ENCODE measurements around the gene MOSMO. TPM values are rescaled to one million over a fixed set of nuclear protein-coding genes. Genes with fewer than 3 reads are reported as not detected.

MOSMO gene
- polyA plus RNA-seq, 3 donors = 0.95 to 9.1 (median 2.5) TPM

DNA sequence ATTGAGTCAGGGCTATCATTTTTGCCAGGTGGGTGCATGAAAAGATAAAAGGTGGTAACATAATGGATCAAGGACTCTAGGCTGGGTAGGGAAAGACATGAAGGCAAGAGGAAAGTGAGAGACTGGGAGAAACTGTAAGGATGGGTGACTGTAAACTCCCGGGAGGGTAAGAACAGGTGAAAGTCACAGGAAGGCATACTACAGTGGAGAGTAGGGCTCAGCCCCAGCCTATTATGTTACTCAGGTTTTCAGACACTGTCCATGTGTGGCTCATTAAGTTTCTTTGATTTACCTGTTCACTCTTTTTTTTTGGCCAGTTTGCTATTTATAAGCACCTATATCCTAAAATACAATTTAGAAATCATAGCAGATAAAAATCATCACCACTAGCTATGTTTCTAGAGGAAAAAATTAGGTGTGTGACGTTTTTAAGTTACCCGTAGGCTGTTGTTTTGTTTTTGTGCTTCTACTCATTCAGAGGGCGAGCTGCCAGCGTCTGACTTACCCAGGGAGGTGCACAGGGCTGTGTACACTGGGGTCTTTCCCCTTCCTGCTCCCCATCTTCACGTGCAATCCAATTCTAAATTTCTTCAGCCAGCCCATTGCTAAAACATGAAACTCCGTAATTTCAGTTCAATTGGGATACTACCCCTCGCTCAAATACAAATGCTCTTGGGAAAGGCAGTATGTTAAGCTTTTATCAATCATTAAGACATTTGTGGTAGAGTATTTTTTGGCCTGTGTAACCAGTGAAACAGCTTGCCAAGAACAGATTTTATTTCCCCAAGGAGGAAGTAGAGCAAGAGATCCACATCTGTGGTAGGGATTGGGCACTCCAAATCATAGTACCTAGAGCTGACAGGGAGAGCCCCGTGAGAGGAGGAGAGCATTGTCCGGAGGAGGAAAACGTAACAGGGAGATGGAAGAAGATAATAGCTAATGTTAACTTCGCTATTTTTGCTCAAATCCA is 62.7 kb downstream of the MOSMO start:
- intact Hi-C loops (cut with micrococcal nuclease) = no loop called here
- H3K4me3 Mint-ChIP-seq = no peak overlapping the region
- H3K4me1 Mint-ChIP-seq = no peaks in the 10 kb centered on the region
- peaks cover 16 to 27% of the 10 kb centered on the region in 2 donors for H3K36me3 Mint-ChIP-seq
- H3K27ac ChIP-seq (ENCODE audit: low read depth in 1 of 2, low read length in 2 of 2) = no peak overlapping the region
- WGBS (ENCODE audit: insufficient coverage) = 86% methylated on average over 4 of the region's 12 CpGs
- H3K27me3 ChIP-seq (ENCODE audit: control insufficient read depth in 2 of 2, insufficient read depth in 2 of 2, low read length in 2 of 2) = no peaks in the 10 kb centered on the region
- H3K4me2 ChIP-seq (replicated peaks; ENCODE audit: extremely low read depth, low read length, poor library complexity, severe bottlenecking) = no peak overlapping the region
- no peak for DNase-seq
- no peaks in the 10 kb centered on the region for H3K4me1 ChIP-seq (ENCODE audit: control insufficient read depth in 1 of 2, insufficient read depth in 2 of 2, low read length in 2 of 2)
- no peak overlapping the region for H2AFZ ChIP-seq (ENCODE audit: insufficient read depth, low read depth, low read length, poor library complexity, severe bottlenecking)
- H3K9ac ChIP-seq (ENCODE audit: insufficient read depth, low read length, poor library complexity, severe bottlenecking) = no peak overlapping the region
- TF ChIP-seq, protein P1, sequence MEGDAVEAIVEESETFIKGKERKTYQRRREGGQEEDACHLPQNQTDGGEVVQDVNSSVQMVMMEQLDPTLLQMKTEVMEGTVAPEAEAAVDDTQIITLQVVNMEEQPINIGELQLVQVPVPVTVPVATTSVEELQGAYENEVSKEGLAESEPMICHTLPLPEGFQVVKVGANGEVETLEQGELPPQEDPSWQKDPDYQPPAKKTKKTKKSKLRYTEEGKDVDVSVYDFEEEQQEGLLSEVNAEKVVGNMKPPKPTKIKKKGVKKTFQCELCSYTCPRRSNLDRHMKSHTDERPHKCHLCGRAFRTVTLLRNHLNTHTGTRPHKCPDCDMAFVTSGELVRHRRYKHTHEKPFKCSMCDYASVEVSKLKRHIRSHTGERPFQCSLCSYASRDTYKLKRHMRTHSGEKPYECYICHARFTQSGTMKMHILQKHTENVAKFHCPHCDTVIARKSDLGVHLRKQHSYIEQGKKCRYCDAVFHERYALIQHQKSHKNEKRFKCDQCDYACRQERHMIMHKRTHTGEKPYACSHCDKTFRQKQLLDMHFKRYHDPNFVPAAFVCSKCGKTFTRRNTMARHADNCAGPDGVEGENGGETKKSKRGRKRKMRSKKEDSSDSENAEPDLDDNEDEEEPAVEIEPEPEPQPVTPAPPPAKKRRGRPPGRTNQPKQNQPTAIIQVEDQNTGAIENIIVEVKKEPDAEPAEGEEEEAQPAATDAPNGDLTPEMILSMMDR (IDR thresholded peaks at IDR 0.05) = no peak
- peaks cover 7% of the 10 kb centered on the region for H4K20me1 ChIP-seq (ENCODE audit: insufficient read depth, low read length)
- H3K36me3 ChIP-seq (replicated peaks in 1 of 2; ENCODE audit: control insufficient read depth in 1 of 2, insufficient read depth in 2 of 2, low read length in 2 of 2) = peaks cover 0 to 15% of the 10 kb centered on the region in 2 donors
- H3K79me2 ChIP-seq (ENCODE audit: insufficient read depth, low read length) = no peaks in the 10 kb centered on the region
- no peaks in the 10 kb centered on the region for H3K27me3 Mint-ChIP-seq (ENCODE audit: low read depth in 3 of 3)
- H3K4me3 ChIP-seq (replicated peaks in 1 of 3; ENCODE audit: low read depth in 2 of 3, low read length in 3 of 3) = no peak overlapping the region
- no peaks in the 10 kb centered on the region for H3K9me3 ChIP-seq (replicated peaks in 1 of 2; ENCODE audit: control insufficient read depth in 1 of 2, insufficient read depth in 1 of 2, low read length in 2 of 2)
- peaks cover 0 to 5% (median 4%) of the 10 kb centered on the region in 7 donors for H3K9me3 Mint-ChIP-seq
- H3K27ac Mint-ChIP-seq = no peak overlapping the region

DNA sequence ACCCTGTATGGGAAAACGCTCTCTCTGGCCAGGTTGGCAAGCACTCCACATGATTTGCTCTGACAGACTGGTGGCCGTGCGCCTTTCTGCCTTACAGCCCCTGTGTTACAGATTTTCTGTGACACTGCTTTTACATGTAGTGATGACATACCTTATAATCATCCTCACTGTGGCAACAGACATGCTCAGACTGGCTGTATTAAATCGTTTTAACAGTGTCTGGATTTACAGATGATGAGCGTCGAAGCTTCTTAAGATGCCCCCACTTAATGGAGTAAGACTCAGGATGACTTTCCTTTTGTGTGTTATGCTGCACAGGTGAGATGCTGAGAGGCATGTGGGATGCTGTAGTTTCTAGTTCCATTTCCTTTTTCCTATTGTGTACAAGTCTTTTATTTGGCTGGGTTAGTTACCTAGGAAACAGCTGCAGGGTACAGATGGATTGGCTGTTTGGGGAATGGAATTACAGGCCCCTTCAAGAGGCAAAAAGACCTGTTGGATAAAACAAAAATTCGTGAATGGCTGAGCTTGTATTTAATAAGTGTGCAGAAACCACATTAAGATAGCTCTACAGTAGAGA is 63.5 kb downstream of the MOSMO start:
- Mint-ChIP-seq H3K27me3 (ENCODE audit: low read depth in 3 of 3) (no peaks in the 10 kb centered on the region), H3K36me3 (peaks cover 11 to 26% of the 10 kb centered on the region in 2 donors), H3K27ac (no peak overlapping the region), H3K4me3 (no peak overlapping the region), H3K9me3 (peaks cover 0 to 5% (median 4%) of the 10 kb centered on the region in 7 donors), H3K4me1 (no peaks in the 10 kb centered on the region)
- Histone ChIP-seq H3K9me3 (replicated peaks in 1 of 2; ENCODE audit: control insufficient read depth in 1 of 2, insufficient read depth in 1 of 2, low read length in 2 of 2) (no peaks in the 10 kb centered on the region), H3K4me3 (replicated peaks in 1 of 3; ENCODE audit: low read depth in 2 of 3, low read length in 3 of 3) (no peak overlapping the region), H3K36me3 (replicated peaks in 1 of 2; ENCODE audit: control insufficient read depth in 1 of 2, insufficient read depth in 2 of 2, low read length in 2 of 2) (peaks cover 0 to 14% of the 10 kb centered on the region in 2 donors), H2AFZ (ENCODE audit: insufficient read depth, low read depth, low read length, poor library complexity, severe bottlenecking) (no peak overlapping the region), H3K27me3 (ENCODE audit: control insufficient read depth in 2 of 2, insufficient read depth in 2 of 2, low read length in 2 of 2) (no peaks in the 10 kb centered on the region), H3K79me2 (ENCODE audit: insufficient read depth, low read length) (no peaks in the 10 kb centered on the region), H3K27ac (ENCODE audit: low read depth in 1 of 2, low read length in 2 of 2) (no peak overlapping the region), H3K4me1 (ENCODE audit: control insufficient read depth in 1 of 2, insufficient read depth in 2 of 2, low read length in 2 of 2) (no peaks in the 10 kb centered on the region), H3K9ac (ENCODE audit: insufficient read depth, low read length, poor library complexity, severe bottlenecking) (no peak overlapping the region), H3K4me2 (replicated peaks; ENCODE audit: extremely low read depth, low read length, poor library complexity, severe bottlenecking) (no peak overlapping the region), H4K20me1 (ENCODE audit: insufficient read depth, low read length) (peaks cover 7% of the 10 kb centered on the region)
- WGBS (ENCODE audit: insufficient coverage) = 100% methylated on average over 4 of the region's 7 CpGs
- no peak for DNase-seq
- TF ChIP-seq, protein P1 (IDR thresholded peaks at IDR 0.05) = no peak
- intact Hi-C loops (cut with micrococcal nuclease) = no loop called here

Data from CD14-positive monocyte (primary cell).